Activated T-helper 1 cell treated with anti-CD3 and anti-CD28 coated beads, Interleukin-12 subunit alpha, Interleukin-12 subunit beta, Interleukin-2, Interleukin-4 antibody, amounts not matched to agents 30 ng/mL and 10 ng/mL and 1 ng/mL, durations not matched to agents 14 hours and 24 hours and 36 hours (primary cell): ENCODE data around the gene DOCK6. TPM values are rescaled to one million over a fixed set of nuclear protein-coding genes. Genes with fewer than 3 reads are reported as not detected.
A peak's percentile ranks its signal among the peaks of the same experiment; 100 is the strongest.

ENCODE experiments used
- DNase-seq: peaks from one replicate; pipeline ENCODE4 v3.0.0; 2021; ENCODE audit warnings: low spot score
- H3K27ac Mint-ChIP-seq: one replicate; pipeline ENCODE4 v1.8.0; 2021; ENCODE audit warnings: mild to moderate bottlenecking, mixed read lengths
- H3K27me3 Mint-ChIP-seq: one replicate; pipeline ENCODE4 v1.8.0; 2022; ENCODE audit warnings: mild to moderate bottlenecking, moderate library complexity, mixed read lengths; ENCODE audit not compliant: insufficient read depth
- H3K36me3 Mint-ChIP-seq: one replicate; pipeline ENCODE4 v1.8.0; 2021; ENCODE audit warnings: low read depth, mixed read lengths
- H3K4me1 Mint-ChIP-seq: one replicate; pipeline ENCODE4 v1.8.0; 2021; ENCODE audit warnings: low read depth, mixed read lengths
- H3K4me3 Mint-ChIP-seq: one replicate; pipeline ENCODE4 v1.8.0; 2021; ENCODE audit warnings: mild to moderate bottlenecking, moderate library complexity, mixed read lengths
- H3K9me3 Mint-ChIP-seq: one replicate; pipeline ENCODE4 v1.8.0; 2021; ENCODE audit warnings: mixed read lengths
- intact Hi-C: fragments of 100-400 bp; cut with micrococcal nuclease; formaldehyde crosslinking; loops from one replicate; pipeline ENCODE4 v1.15.1; 2024
- total RNA-seq: library from RNA; stranded (reverse); gene quantifications from 2 replicates; pipeline ENCODE4 v1.2.3, GENCODE V29; 2022

The DOCK6 gene
- total RNA-seq, 1 donor from 2014 or later = 1.2 TPM

- Mint-ChIP-seq H3K27me3 (peaks cover 9% of the 10 kb centered on the region), H3K27ac (no peak overlapping the region), H3K36me3 (no peaks in the 10 kb centered on the region), H3K4me3 (no peak overlapping the region), H3K4me1 (no peaks in the 10 kb centered on the region), H3K9me3 (no peaks in the 10 kb centered on the region)
- no peak for DNase-seq
- intact Hi-C loops = loop anchor here (1.0 kb wide), 1 partner anchor 65 kb away; no protein-coding TSS in a partner anchor
Measured at GRCh38 chr19:11202488-11203193, 59.7 kb downstream of the DOCK6 start.

GRCh38 chr19:11201791-11202190 is 60.5 kb downstream of the DOCK6 start:
- Mint-ChIP-seq H3K4me3 (no peak overlapping the region), H3K9me3 (no peaks in the 10 kb centered on the region), H3K27ac (no peak overlapping the region), H3K27me3 (peaks cover 11% of the 10 kb centered on the region), H3K36me3 (no peaks in the 10 kb centered on the region), H3K4me1 (no peaks in the 10 kb centered on the region)
- intact Hi-C loops = no loop called here
- no peak for DNase-seq

DNA sequence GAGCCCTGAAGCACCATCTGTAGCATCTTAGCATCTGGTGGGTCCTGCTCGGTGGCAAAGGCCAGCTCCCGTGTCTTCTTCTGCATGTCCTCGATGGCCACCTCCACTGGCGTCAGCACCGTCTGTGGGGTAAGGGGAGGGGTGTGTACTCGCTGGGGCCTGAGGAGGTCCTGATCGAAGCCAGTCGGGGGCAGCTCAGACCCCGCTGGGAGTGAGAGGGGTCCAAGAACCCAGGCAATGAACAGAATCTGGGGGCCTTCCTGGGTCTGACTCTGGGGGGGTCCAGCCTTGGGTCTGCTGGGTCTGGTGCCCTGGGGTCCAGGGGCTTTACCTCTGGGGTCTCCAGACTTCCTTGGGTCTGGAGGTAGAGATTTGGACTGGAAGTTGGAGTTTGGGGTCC is 61.4 kb downstream of the DOCK6 start:
- no peak overlapping the region for H3K27ac Mint-ChIP-seq
- H3K9me3 Mint-ChIP-seq = no peaks in the 10 kb centered on the region
- intact Hi-C loops = no loop called here
- H3K4me1 Mint-ChIP-seq = no peaks in the 10 kb centered on the region
- H3K27me3 Mint-ChIP-seq = peaks cover 18% of the 10 kb centered on the region
- DNase-seq = no peak
- H3K4me3 Mint-ChIP-seq = no peak overlapping the region
- H3K36me3 Mint-ChIP-seq = no peaks in the 10 kb centered on the region

DNA sequence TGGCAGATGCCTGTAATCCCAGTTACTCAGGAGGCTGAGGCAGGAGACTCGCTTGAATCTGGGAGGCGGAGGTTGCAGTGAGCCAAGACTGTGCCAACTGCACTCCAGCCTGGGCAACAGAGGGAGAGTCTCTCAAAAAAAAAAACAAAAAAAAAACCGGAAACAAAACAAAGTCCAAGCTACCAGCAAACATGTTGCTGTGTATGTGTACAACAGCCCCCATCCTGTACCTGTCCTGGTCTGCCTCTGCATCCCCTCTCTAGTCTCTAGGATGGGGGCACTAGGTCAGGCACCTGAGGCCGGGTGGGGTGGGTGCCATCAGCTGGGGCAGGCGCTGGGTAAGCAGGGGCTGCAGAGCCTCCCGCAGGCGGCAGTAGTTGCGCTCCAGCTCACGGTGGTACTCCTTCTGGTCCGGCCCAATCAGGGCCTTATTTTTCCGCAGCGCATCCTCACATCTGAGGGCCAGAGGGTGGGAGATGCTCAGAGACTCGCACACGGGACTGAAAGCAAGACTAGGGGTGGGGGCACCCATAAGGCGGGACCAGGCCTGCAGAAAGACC is 62.2 kb downstream of the DOCK6 start:
- H3K4me1 Mint-ChIP-seq = no peaks in the 10 kb centered on the region
- no peaks in the 10 kb centered on the region for H3K9me3 Mint-ChIP-seq
- H3K27me3 Mint-ChIP-seq = peaks cover 21% of the 10 kb centered on the region
- no peak overlapping the region for H3K4me3 Mint-ChIP-seq
- no peak overlapping the region for H3K27ac Mint-ChIP-seq
- no peaks in the 10 kb centered on the region for H3K36me3 Mint-ChIP-seq
- intact Hi-C loops = no loop called here
- DNase-seq = no peak

DNA sequence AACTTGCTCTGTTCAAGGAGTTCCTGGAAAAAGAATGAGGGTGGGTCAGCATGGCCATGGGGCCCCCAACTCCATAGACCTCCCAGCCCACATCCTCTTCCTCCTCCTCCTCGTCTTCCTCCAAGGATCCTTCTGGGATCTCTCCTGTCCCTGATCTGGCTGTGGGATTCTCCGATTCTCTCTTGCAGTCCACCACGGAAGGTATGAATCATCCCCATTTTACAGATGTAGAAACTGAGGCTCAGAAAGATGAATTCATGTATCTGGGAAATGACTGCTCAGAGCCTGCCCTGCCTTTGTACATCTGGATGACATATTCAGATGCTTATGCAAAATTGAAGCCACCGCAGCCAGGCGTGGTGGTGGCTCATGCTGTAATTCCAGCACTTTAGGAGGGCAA is 62.8 kb downstream of the DOCK6 start:
- Mint-ChIP-seq H3K4me1 (no peaks in the 10 kb centered on the region), H3K36me3 (no peaks in the 10 kb centered on the region), H3K4me3 (peak overlapping the region; percentile 54), H3K9me3 (no peaks in the 10 kb centered on the region), H3K27me3 (peaks cover 21% of the 10 kb centered on the region), H3K27ac (no peak overlapping the region)
- intact Hi-C loops = loop anchor here (5.0 kb wide), 2 partner anchors 42 to 43 kb away; partner anchors contain the start of gene SPC24
- DNase-seq = no peak

- DNase-seq = no peak
- intact Hi-C loops = loop anchor here (5.0 kb wide), 2 partner anchors 42 to 43 kb away; partner anchors contain the start of gene SPC24
- Mint-ChIP-seq H3K27me3 (peaks cover 21% of the 10 kb centered on the region), H3K9me3 (no peaks in the 10 kb centered on the region), H3K36me3 (no peaks in the 10 kb centered on the region), H3K4me3 (no peak overlapping the region), H3K27ac (no peak overlapping the region), H3K4me1 (no peaks in the 10 kb centered on the region)
Measured at GRCh38 chr19:11198769-11199424, 63.4 kb downstream of the DOCK6 start.

- intact Hi-C loops = loop anchor here (5.0 kb wide), 2 partner anchors 41 to 44 kb away; partner anchors contain the start of gene SPC24
- Mint-ChIP-seq H3K27me3 (peaks cover 21% of the 10 kb centered on the region), H3K36me3 (no peaks in the 10 kb centered on the region), H3K4me3 (peak overlapping the region; percentile 75), H3K9me3 (no peaks in the 10 kb centered on the region), H3K27ac (no peak overlapping the region), H3K4me1 (no peaks in the 10 kb centered on the region)
- no peak for DNase-seq
Measured at GRCh38 chr19:11198175-11198534, 64.2 kb downstream of the DOCK6 start.

DNA sequence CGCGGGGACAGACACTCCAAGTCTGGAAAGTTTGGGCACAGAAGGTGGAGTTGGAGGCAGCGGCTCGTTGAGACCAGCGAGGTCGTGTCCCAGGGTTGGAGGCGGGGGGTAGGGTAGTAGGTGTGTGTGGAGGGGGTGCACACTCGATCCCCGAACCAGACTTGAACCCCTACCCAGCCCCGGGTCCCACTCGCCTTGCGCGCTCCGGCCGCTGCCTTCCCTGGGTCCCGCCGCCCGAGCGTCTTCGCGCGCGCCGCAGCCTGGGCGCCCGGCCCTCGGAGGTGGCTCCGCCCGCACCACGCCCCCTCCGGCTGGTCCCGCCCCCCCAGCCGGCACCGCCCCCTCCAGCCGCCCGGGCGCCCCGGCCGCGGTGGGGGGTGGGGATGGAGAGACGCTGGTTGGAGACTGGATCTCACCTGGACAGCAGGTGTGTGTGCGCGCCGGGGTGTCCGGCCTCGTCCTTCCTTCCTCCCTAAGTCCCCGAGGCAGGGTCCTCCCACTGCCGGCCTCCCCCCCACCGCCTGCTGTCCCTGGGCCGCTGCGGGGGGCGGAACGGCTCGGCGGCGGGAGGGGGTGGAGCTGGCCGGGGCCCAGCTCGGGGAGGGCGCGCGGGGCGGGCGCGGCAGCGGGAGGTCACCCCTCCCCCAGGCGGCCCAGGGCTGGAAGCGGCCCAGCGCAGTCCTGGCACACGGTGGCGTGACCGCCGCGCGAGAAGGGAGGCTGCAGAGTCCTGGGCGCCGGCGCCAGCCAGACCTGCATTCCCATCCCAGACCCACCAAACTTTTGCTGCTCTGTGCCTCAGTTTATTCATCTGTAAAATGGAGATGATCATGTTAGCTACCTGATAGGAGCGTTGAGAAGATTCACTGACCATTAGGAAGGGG is 64.8 kb downstream of the DOCK6 start, which contains the start of gene KANK2:
Gene KANK2 (minus strand): TSS at position 255 of the 884 bp plus-strand sequence. CDS start 3,034 bp downstream, outside the sequence.
- intact Hi-C loops = loop anchor here (2.0 to 5.0 kb wide), 3 partner anchors 40 to 185 kb away; partner anchors contain the start of gene SPC24
- peak; percentile 67 for DNase-seq
- Mint-ChIP-seq H3K27ac (no peak within 1 kb of the TSS), H3K36me3 (no peaks in the 10 kb centered on the region), H3K27me3 (peaks cover 21% of the 10 kb centered on the region), H3K4me3 (peak within 1 kb of the TSS; percentile 75), H3K9me3 (no peaks in the 10 kb centered on the region), H3K4me1 (no peaks in the 10 kb centered on the region)

- no peak for DNase-seq
- H3K36me3 Mint-ChIP-seq = no peaks in the 10 kb centered on the region
- peaks cover 21% of the 10 kb centered on the region for H3K27me3 Mint-ChIP-seq
- no peaks in the 10 kb centered on the region for H3K4me1 Mint-ChIP-seq
- peak overlapping the region; percentile 70 for H3K4me3 Mint-ChIP-seq
- intact Hi-C loops = loop anchor here (2.0 to 5.0 kb wide), 3 partner anchors 39 to 186 kb away; partner anchors contain the start of gene SPC24
- H3K9me3 Mint-ChIP-seq = no peaks in the 10 kb centered on the region
- no peak overlapping the region for H3K27ac Mint-ChIP-seq
Measured at GRCh38 chr19:11196406-11197287, 65.7 kb downstream of the DOCK6 start.

DNA sequence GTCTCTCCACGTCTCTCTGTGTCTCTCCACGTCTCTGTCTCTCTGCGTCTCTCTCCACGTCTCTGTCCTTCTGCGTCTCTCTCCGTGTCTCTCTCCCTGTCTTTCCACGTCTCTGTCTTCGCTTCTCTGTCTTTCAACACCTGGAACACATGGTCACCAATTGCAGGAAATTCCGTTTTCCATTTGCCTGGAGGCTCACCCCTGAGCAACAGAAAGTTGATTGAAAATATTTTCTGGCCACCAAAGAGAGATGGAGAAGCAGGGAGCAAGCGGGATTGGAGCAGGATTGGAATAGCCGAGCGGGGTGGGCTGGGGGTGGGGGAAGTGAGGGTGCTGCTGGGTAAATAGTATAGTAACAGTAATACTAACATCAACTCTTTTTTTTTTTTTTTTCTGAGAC is 66.6 kb downstream of the DOCK6 start:
- Mint-ChIP-seq H3K4me1 (no peaks in the 10 kb centered on the region), H3K9me3 (no peaks in the 10 kb centered on the region), H3K4me3 (peak overlapping the region; percentile 55), H3K27ac (no peak overlapping the region), H3K27me3 (peaks cover 21% of the 10 kb centered on the region), H3K36me3 (no peaks in the 10 kb centered on the region)
- no peak for DNase-seq
- intact Hi-C loops = loop anchor here (2.0 to 5.0 kb wide), 3 partner anchors 38 to 187 kb away; partner anchors contain the start of gene SPC24

GRCh38 chr19:11194656-11195558 is 67.4 kb downstream of the DOCK6 start:
- Mint-ChIP-seq H3K27ac (no peak overlapping the region), H3K9me3 (no peaks in the 10 kb centered on the region)
- intact Hi-C loops = loop anchor here (5.0 kb wide), 2 partner anchors 38 to 47 kb away; partner anchors contain the start of gene SPC24

More at GRCh38 chr19:11194656-11195558, 67.4 kb downstream of the DOCK6 start:
- H3K4me3 Mint-ChIP-seq = no peak overlapping the region
- peaks cover 21% of the 10 kb centered on the region for H3K27me3 Mint-ChIP-seq
- DNase-seq = no peak
- no peaks in the 10 kb centered on the region for H3K36me3 Mint-ChIP-seq
- H3K4me1 Mint-ChIP-seq = no peaks in the 10 kb centered on the region
